RWPE1 (cell line): ENCODE data around the gene KCNQ2.

Source experiments
- CTCF ChIA-PET: fragments of 350-600 bp; sonication (Branson Sonifier 250); formaldehyde crosslinking; extraction: SDS; loops from one replicate; lab custom pipeline; 2021; lab: Yijun Ruan, JAX
- POLR2A ChIA-PET: fragments of 400-600 bp; formaldehyde crosslinking; extraction: SDS; loops from one replicate; lab custom pipeline; 2020; ENCODE audit warnings: antibody characterized with exemption; ENCODE audit not compliant: low non-redundant PET; lab: Yijun Ruan, JAX
- DNase-seq: peaks from one replicate; pipeline ENCODE4 v3.0.0; 2012; ENCODE audit warnings: low spot score
- H3K27ac ChIP-seq: fragments of 450-650 bp; 2 replicates; pipeline ENCODE4 v1.5.1; 2017
- TF ChIP-seq, protein P1 (sequence below): fragments of 450-650 bp; conservative IDR thresholded peaks from 2 replicates; pipeline ENCODE4 v1.5.1; 2017; ENCODE audit warnings: low read depth, mild to moderate bottlenecking

Gene KCNQ2

DNA sequence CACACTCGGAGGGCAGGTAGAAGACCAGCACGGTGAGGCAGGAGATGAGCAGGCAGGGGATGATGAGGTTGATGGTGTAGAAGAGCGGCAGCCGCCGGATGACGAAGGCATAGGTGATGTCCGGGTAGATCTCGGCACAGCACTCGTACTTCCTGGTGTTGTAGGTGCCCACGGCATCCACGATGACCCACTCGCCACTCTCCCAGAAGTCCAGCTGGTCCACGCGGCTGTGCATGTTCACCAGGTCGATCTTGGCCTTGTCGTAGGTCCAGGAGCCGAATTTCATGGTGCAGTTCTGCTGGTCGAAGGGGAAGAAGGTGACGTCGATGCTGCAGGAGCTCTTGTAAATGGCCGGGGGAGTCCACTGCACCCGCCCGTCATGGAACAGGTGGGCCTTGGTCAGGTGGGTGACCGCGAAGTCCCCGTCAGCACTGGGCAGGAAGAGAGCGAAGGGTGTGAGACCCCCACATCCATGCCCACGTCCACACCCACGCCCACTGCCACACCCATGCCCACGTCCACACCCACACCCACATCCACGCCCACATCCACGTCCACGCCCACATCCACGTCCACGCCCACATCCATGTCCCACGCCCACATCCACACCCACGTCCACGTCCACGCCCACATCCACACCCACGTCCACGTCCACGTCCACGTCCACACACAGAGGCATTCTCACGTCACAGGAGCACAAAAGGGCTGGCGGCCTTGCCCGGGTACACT is 121.7 kb downstream of the KCNQ2 start:
- H3K27ac ChIP-seq = no peak overlapping the region
- CTCF ChIA-PET = interaction anchor here (2.0 kb wide), 1 partner anchor 31 kb away, joined by 6 read pairs; no protein-coding TSS in a partner anchor
- TF ChIP-seq, protein P1, sequence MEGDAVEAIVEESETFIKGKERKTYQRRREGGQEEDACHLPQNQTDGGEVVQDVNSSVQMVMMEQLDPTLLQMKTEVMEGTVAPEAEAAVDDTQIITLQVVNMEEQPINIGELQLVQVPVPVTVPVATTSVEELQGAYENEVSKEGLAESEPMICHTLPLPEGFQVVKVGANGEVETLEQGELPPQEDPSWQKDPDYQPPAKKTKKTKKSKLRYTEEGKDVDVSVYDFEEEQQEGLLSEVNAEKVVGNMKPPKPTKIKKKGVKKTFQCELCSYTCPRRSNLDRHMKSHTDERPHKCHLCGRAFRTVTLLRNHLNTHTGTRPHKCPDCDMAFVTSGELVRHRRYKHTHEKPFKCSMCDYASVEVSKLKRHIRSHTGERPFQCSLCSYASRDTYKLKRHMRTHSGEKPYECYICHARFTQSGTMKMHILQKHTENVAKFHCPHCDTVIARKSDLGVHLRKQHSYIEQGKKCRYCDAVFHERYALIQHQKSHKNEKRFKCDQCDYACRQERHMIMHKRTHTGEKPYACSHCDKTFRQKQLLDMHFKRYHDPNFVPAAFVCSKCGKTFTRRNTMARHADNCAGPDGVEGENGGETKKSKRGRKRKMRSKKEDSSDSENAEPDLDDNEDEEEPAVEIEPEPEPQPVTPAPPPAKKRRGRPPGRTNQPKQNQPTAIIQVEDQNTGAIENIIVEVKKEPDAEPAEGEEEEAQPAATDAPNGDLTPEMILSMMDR = no peak
- POLR2A ChIA-PET = no interaction called here
- no peak for DNase-seq
